Measurements from ENCODE around the gene PARP16. TPM values are rescaled to one million over a fixed set of nuclear protein-coding genes. Genes with fewer than 3 reads are reported as not detected.

The PARP16 gene
- total RNA-seq, 1 donor from 2014 or later = 8.7 TPM

DNA sequence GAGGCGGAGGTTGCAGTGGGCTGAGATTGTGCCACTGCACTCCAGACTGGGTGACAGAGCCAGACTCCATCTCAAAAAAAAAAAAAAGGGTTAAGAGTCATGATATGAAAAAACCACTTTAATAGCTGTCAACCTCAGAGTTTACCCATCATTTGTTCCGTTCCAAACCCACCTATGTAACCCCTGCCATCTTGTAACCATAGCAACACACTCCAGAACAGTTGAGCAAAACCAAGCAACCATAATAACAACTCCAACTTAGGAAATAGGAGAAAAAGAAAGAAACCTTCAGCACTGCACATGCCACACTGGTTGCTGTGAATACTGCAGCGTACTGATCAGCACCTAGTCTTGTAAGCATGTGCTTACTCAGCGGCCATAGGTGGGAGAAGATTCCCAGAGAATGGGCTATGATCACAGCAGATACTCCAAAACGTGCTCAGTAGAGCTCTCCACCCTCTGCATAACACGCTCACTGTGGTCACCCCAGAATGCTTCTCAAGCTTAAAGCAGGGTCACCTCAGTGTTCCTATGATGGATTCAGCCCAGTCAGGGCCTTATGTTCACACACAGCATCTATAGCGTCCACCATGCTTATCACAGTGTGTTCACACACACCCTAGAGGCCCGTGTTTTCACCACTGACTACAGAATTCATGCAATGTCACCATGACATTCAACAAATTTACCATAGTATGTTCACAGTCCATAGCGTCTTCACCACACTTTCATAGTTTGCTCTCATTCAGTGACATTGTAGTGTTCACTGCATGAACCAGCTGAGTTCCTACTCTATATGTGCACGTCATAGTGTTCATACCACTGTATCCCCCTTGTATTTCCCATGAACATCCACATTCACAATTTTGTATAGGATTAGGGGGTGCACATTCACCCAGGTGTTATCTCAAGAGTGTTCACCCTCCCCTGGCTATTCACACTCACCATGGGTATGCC lies 68.9 kb downstream of the PARP16 start:
- no peaks in the 10 kb centered on the region for H3K9me3 Mint-ChIP-seq (ENCODE audit: low read depth)
- no peaks in the 10 kb centered on the region for H3K27me3 Mint-ChIP-seq (ENCODE audit: low read depth)
- TF ChIP-seq, protein P1, sequence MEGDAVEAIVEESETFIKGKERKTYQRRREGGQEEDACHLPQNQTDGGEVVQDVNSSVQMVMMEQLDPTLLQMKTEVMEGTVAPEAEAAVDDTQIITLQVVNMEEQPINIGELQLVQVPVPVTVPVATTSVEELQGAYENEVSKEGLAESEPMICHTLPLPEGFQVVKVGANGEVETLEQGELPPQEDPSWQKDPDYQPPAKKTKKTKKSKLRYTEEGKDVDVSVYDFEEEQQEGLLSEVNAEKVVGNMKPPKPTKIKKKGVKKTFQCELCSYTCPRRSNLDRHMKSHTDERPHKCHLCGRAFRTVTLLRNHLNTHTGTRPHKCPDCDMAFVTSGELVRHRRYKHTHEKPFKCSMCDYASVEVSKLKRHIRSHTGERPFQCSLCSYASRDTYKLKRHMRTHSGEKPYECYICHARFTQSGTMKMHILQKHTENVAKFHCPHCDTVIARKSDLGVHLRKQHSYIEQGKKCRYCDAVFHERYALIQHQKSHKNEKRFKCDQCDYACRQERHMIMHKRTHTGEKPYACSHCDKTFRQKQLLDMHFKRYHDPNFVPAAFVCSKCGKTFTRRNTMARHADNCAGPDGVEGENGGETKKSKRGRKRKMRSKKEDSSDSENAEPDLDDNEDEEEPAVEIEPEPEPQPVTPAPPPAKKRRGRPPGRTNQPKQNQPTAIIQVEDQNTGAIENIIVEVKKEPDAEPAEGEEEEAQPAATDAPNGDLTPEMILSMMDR (IDR thresholded peaks at IDR 0.05) = no peak
- no peak overlapping the region for H3K27ac Mint-ChIP-seq (ENCODE audit: unreplicated experiment)
- H3K4me3 Mint-ChIP-seq (ENCODE audit: unreplicated experiment) = no peak overlapping the region
- DNase-seq (ENCODE audit: low spot score) = no peak
- no peaks in the 10 kb centered on the region for H3K36me3 Mint-ChIP-seq (ENCODE audit: low read depth)
- no peaks in the 10 kb centered on the region for H3K4me1 Mint-ChIP-seq (ENCODE audit: low read depth)

DNA sequence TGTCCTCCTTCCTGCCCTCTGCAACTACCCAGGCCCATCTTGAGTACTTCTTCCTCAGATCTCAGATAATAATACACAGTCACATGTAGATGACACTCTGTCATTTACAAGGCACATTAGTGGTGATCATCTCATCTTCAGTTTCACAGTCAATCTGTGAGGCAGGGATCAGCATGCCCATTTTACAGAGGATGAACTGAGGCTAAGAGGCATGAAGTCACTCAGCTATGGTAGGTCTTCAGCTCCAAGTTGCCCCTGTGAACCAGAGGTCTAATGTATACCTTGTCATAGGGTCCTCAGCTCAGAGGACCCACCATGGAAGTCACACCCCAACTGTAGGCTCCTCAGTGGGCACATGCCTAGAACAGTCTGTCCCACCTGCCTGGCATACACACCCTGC lies 71.2 kb downstream of the PARP16 start:
- Mint-ChIP-seq H3K36me3 (ENCODE audit: low read depth) (no peaks in the 10 kb centered on the region), H3K27ac (ENCODE audit: unreplicated experiment) (no peak overlapping the region), H3K4me3 (ENCODE audit: unreplicated experiment) (no peak overlapping the region), H3K9me3 (ENCODE audit: low read depth) (no peaks in the 10 kb centered on the region), H3K27me3 (ENCODE audit: low read depth) (no peaks in the 10 kb centered on the region), H3K4me1 (ENCODE audit: low read depth) (peaks cover 16% of the 10 kb centered on the region)
- TF ChIP-seq, protein P1 (IDR thresholded peaks at IDR 0.05) = no peak
- no peak for DNase-seq (ENCODE audit: low spot score)

DNA sequence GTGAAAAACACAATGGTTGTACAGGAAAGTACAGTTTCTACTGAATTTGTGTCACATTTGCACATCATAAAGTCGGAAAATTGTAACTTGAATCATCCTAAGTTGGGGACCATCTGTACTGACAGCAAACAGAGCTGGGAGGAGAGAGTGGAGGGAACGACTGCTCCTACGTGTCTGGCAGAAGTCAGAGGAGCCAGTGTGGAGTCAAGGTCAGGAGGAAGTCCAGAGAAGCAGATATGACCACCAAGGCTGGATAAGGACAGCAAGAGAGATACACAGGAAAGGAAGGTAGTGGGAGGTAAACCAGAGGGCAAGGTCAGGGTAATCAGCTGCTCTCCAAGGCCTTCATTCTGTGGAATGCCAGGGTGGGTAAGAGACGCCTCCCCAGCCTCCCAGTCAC lies 72.7 kb downstream of the PARP16 start:
- no peak overlapping the region for H3K27ac Mint-ChIP-seq (ENCODE audit: unreplicated experiment)
- peaks cover 28% of the 10 kb centered on the region for H3K4me1 Mint-ChIP-seq (ENCODE audit: low read depth)
- no peak for DNase-seq (ENCODE audit: low spot score)
- H3K4me3 Mint-ChIP-seq (ENCODE audit: unreplicated experiment) = no peak overlapping the region
- H3K36me3 Mint-ChIP-seq (ENCODE audit: low read depth) = no peaks in the 10 kb centered on the region
- H3K9me3 Mint-ChIP-seq (ENCODE audit: low read depth) = no peaks in the 10 kb centered on the region
- TF ChIP-seq, protein P1 (IDR thresholded peaks at IDR 0.05) = no peak
- H3K27me3 Mint-ChIP-seq (ENCODE audit: low read depth) = no peaks in the 10 kb centered on the region

DNA sequence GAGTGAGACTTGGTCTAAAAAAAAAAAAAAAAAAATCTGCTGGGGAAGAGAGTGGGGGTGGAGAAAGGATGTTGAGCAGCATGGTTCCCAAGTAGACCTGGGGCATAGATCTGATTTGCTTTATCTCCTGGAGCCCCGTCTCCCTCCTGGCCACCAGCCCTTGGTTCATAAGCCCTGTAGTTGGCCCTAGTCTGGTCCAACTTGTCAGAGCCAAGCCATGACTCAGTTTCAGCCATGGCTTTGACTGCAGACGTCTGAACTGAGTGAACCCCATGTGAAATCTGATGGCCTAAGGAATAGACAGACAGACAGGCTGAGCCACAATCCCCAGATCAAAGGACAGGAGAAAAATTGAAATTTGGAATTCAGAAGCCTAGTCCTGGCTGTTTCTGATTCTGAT lies 73.4 kb downstream of the PARP16 start:
- Mint-ChIP-seq H3K27me3 (ENCODE audit: low read depth) (no peaks in the 10 kb centered on the region), H3K36me3 (ENCODE audit: low read depth) (no peaks in the 10 kb centered on the region), H3K4me3 (ENCODE audit: unreplicated experiment) (no peak overlapping the region), H3K4me1 (ENCODE audit: low read depth) (peaks cover 28% of the 10 kb centered on the region), H3K27ac (ENCODE audit: unreplicated experiment) (no peak overlapping the region), H3K9me3 (ENCODE audit: low read depth) (no peaks in the 10 kb centered on the region)
- DNase-seq (ENCODE audit: low spot score) = no peak
- TF ChIP-seq, protein P1 (IDR thresholded peaks at IDR 0.05) = no peak

DNA sequence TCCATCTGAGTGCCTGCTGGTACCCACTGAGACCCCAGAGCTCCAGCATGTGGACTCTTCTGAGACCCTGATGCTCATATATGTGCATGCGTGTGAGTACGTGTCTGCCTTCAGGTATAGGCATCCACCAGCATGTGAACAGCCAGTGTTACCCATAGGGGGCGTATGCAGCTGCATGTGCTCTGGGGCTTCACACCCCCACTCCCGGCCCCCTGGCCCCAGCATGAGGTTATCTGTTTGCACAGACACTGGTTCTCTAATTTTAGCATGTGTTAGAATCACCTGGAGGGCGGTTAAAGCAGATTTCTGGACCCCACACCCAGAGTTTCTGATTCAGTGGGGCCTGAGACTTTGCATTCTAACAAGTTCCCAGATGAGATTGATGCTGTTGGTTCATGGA lies 74.6 kb downstream of the PARP16 start:
- no peak for DNase-seq (ENCODE audit: low spot score)
- TF ChIP-seq, protein P1 (IDR thresholded peaks at IDR 0.05) = peak; percentile 65
- Mint-ChIP-seq H3K36me3 (ENCODE audit: low read depth) (no peaks in the 10 kb centered on the region), H3K4me3 (ENCODE audit: unreplicated experiment) (no peak overlapping the region), H3K9me3 (ENCODE audit: low read depth) (no peaks in the 10 kb centered on the region), H3K27me3 (ENCODE audit: low read depth) (no peaks in the 10 kb centered on the region), H3K27ac (ENCODE audit: unreplicated experiment) (no peak overlapping the region), H3K4me1 (ENCODE audit: low read depth) (peaks cover 28% of the 10 kb centered on the region)
